Measurements from ENCODE around the gene CHST11.

CHST11 gene

GRCh38 chr12:104676636-104677035, 219.9 kb downstream of the CHST11 start:
- H3K27me3 ChIP-seq (ENCODE audit: control insufficient read depth, low read length) = no peaks in the 10 kb centered on the region
- H3K9me3 ChIP-seq (ENCODE audit: control insufficient read depth, insufficient read depth, low read length) = no peaks in the 10 kb centered on the region
- H3K4me3 ChIP-seq (ENCODE audit: low read length) = no peak overlapping the region
- peaks cover 30% of the 10 kb centered on the region for H3K4me1 ChIP-seq (ENCODE audit: control insufficient read depth, low read length)
- no peaks in the 10 kb centered on the region for H3F3A ChIP-seq (ENCODE audit: control insufficient read depth, insufficient read depth)
- TF ChIP-seq EZH2phosphoT487 (IDR thresholded peaks at IDR 0.05; ENCODE audit: borderline replicate concordance, low read length) (no peak), CTCF (IDR thresholded peaks at IDR 0.05; ENCODE audit: low read depth, low read length, poor library complexity, severe bottlenecking) (no peak)
- H3K9me2 ChIP-seq (replicated peaks; ENCODE audit: control insufficient read depth, low read length) = no peaks in the 10 kb centered on the region
- H3K79me2 ChIP-seq (ENCODE audit: control insufficient read depth, low read length) = no peaks in the 10 kb centered on the region
- no peak overlapping the region for H3K27ac ChIP-seq (ENCODE audit: low read depth, low read length)
- H4K20me1 ChIP-seq (ENCODE audit: control insufficient read depth, insufficient read depth, low read depth, low read length) = no peaks in the 10 kb centered on the region
- H3K4me2 ChIP-seq (ENCODE audit: low read length) = no peak overlapping the region
- no peaks in the 10 kb centered on the region for H3K36me3 ChIP-seq (ENCODE audit: control insufficient read depth, low read length)

- Histone ChIP-seq H3K9me3 (ENCODE audit: control insufficient read depth, insufficient read depth, low read length) (no peaks in the 10 kb centered on the region), H3K4me3 (ENCODE audit: low read length) (no peak overlapping the region), H3K27me3 (ENCODE audit: control insufficient read depth, low read length) (no peaks in the 10 kb centered on the region), H3K79me2 (ENCODE audit: control insufficient read depth, low read length) (no peaks in the 10 kb centered on the region), H3K36me3 (ENCODE audit: control insufficient read depth, low read length) (no peaks in the 10 kb centered on the region), H3K9me2 (replicated peaks; ENCODE audit: control insufficient read depth, low read length) (no peaks in the 10 kb centered on the region), H3K27ac (ENCODE audit: low read depth, low read length) (no peak overlapping the region), H4K20me1 (ENCODE audit: control insufficient read depth, insufficient read depth, low read depth, low read length) (no peaks in the 10 kb centered on the region), H3K4me1 (ENCODE audit: control insufficient read depth, low read length) (peaks cover 33% of the 10 kb centered on the region), H3F3A (ENCODE audit: control insufficient read depth, insufficient read depth) (no peaks in the 10 kb centered on the region), H3K4me2 (ENCODE audit: low read length) (no peak overlapping the region)
- TF ChIP-seq CTCF (IDR thresholded peaks at IDR 0.05; ENCODE audit: low read depth, low read length, poor library complexity, severe bottlenecking) (no peak), EZH2phosphoT487 (IDR thresholded peaks at IDR 0.05; ENCODE audit: borderline replicate concordance, low read length) (no peak)
Observed at GRCh38 chr12:104677441-104678089, 220.8 kb downstream of the CHST11 start.

- H3K27me3 ChIP-seq (ENCODE audit: control insufficient read depth, low read length) = no peaks in the 10 kb centered on the region
- no peak overlapping the region for H3K27ac ChIP-seq (ENCODE audit: low read depth, low read length)
- H3K9me2 ChIP-seq (replicated peaks; ENCODE audit: control insufficient read depth, low read length) = no peaks in the 10 kb centered on the region
- no peaks in the 10 kb centered on the region for H3K79me2 ChIP-seq (ENCODE audit: control insufficient read depth, low read length)
- peaks cover 3% of the 10 kb centered on the region; the same call in 1 of the 2 replicates for H3F3A ChIP-seq (ENCODE audit: control insufficient read depth, insufficient read depth)
- H3K9me3 ChIP-seq (ENCODE audit: control insufficient read depth, insufficient read depth, low read length) = no peaks in the 10 kb centered on the region
- H3K4me1 ChIP-seq (ENCODE audit: control insufficient read depth, low read length) = peaks cover 42% of the 10 kb centered on the region
- no peaks in the 10 kb centered on the region for H4K20me1 ChIP-seq (ENCODE audit: control insufficient read depth, insufficient read depth, low read depth, low read length)
- no peaks in the 10 kb centered on the region for H3K36me3 ChIP-seq (ENCODE audit: control insufficient read depth, low read length)
- no peak overlapping the region for H3K4me2 ChIP-seq (ENCODE audit: low read length)
- H3K4me3 ChIP-seq (ENCODE audit: low read length) = no peak overlapping the region
- TF ChIP-seq EZH2phosphoT487 (IDR thresholded peaks at IDR 0.05; ENCODE audit: borderline replicate concordance, low read length) (no peak), CTCF (IDR thresholded peaks at IDR 0.05; ENCODE audit: low read depth, low read length, poor library complexity, severe bottlenecking) (peak; percentile 42)
Observed at GRCh38 chr12:104680070-104680469, 223.3 kb downstream of the CHST11 start.

Data from DOHH2 (cell line).